Endodermal cell (in vitro differentiated cells): Measurements from ENCODE around the gene TBCE. TPM values are rescaled to one million over a fixed set of nuclear protein-coding genes. Genes with fewer than 3 reads are reported as not detected.

Experiments
- DNase-seq: peaks from one replicate; pipeline ENCODE4 v3.0.0-alpha.2; 2017
- H3K27ac ChIP-seq: 2 replicates; pipeline ENCODE4 v1.5.1; 2013; ENCODE audit warnings: mild to moderate bottlenecking, low read depth, low read length, moderate library complexity
- H3K27me3 ChIP-seq: 2 replicates; pipeline ENCODE4 v1.6.1; 2013; ENCODE audit warnings: mild to moderate bottlenecking, low read length, moderate library complexity; ENCODE audit not compliant: insufficient read depth, control insufficient read depth, poor library complexity, severe bottlenecking
- H3K36me3 ChIP-seq: 2 replicates; pipeline ENCODE4 v1.7.0; 2013; ENCODE audit warnings: mild to moderate bottlenecking, low read length, moderate library complexity; ENCODE audit not compliant: control insufficient read depth, insufficient read depth
- H3K4me1 ChIP-seq: one replicate; pipeline ENCODE4 v1.7.0; 2013; ENCODE audit warnings: low read length; ENCODE audit not compliant: control insufficient read depth, insufficient read depth
- H3K4me3 ChIP-seq: 2 replicates; pipeline ENCODE4 v1.5.1; 2013; ENCODE audit warnings: mild to moderate bottlenecking, low read length, moderate library complexity
- H3K9ac ChIP-seq: 2 replicates; pipeline ENCODE4 v1.6.1; 2013; ENCODE audit warnings: mild to moderate bottlenecking, low read length, moderate library complexity; ENCODE audit not compliant: poor library complexity, severe bottlenecking; ENCODE audit errors: extremely low read depth
- H3K9me3 ChIP-seq: 2 replicates; pipeline ENCODE4 v1.6.1; 2013; ENCODE audit warnings: mild to moderate bottlenecking, low read length, moderate library complexity; ENCODE audit not compliant: control insufficient read depth
- H3K27ac Mint-ChIP-seq: 2 replicates; pipeline ENCODE4 v1.8.0; 2020; ENCODE audit warnings: mixed read lengths
- H3K27me3 Mint-ChIP-seq: 2 replicates; pipeline ENCODE4 v1.8.0; 2021; ENCODE audit warnings: mild to moderate bottlenecking, mixed read lengths; ENCODE audit not compliant: insufficient read depth
- H3K36me3 Mint-ChIP-seq: 2 replicates; pipeline ENCODE4 v1.8.0; 2020; ENCODE audit warnings: low read depth, mixed read lengths
- H3K4me1 Mint-ChIP-seq: 2 replicates; pipeline ENCODE4 v1.8.0; 2020; ENCODE audit warnings: mixed read lengths
- H3K4me3 Mint-ChIP-seq: 2 replicates; pipeline ENCODE4 v1.8.0; 2020; ENCODE audit warnings: mild to moderate bottlenecking, moderate library complexity, mixed read lengths
- H3K9me3 Mint-ChIP-seq: 2 replicates; pipeline ENCODE4 v1.8.0; 2020; ENCODE audit warnings: mild to moderate bottlenecking, mixed read lengths
- WGBS, 2 experiments: methylation state at CpG; one replicate each; pipeline versions ENCODE4 v1.1.5 to v1.1.7; 2013; ENCODE audit warnings: missing lambda C conversion rate in 2 of 2, mixed read lengths in 1 of 2; ENCODE audit not compliant: insufficient coverage in 1 of 2, insufficient read length in 1 of 2; 5-methylcytosine and 5-hydroxymethylcytosine counted together
- total RNA-seq, 2 donors: library from RNA; stranded (reverse); fragmentation: NEBNext Ultra II Directional in 1 of 2; extraction: Animal tissue kit (Norgen Biotek cat#: 25700) in 1 of 2; gene quantifications; 2 replicates in 1 of 2; 3 replicates in 1 of 2; pipeline ENCODE4 v1.2.1, GENCODE V29; 2021
- TF ChIP-seq, protein P1 (sequence below): fragments of 200-600 bp; sonication (generic); conservative IDR thresholded peaks from 2 replicates; pipeline ENCODE4 v1.5.0; 2021; ENCODE audit warnings: antibody characterized with exemption, mild to moderate bottlenecking

Gene TBCE
- total RNA-seq, 2 donors from 2014 or later, result 31.8 to 33.3 TPM

DNA sequence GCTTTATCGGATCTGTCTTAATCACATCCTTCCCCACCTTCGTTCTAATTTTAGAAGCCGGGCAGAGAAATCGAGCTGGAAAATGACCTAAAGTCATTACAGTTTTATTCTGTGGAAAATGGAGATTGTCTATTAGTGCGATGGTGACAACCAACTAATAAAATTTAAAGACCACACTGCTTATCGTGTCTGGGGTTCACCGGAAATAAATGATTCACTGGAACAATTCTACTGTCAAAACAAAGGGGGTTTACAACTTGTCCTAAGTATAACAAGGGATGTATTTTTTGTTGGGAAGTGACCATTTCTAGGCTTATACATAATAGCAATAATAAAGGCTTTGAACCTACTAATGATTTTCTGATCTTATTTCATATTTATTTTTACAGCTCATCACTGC lies 81.4 kb downstream of the TBCE start:
- Mint-ChIP-seq H3K4me1 (peaks cover 2% of the 10 kb centered on the region), H3K4me3 (no peak overlapping the region), H3K27me3 (no peaks in the 10 kb centered on the region), H3K36me3 (peaks cover 69% of the 10 kb centered on the region), H3K9me3 (no peaks in the 10 kb centered on the region), H3K27ac (no peak overlapping the region)
- peaks cover 75% of the 10 kb centered on the region for H3K36me3 ChIP-seq
- no peak overlapping the region for H3K4me3 ChIP-seq
- WGBS, 2 experiments, result 94 to 96% methylated on average over 3 to 5 of the region's 7 CpGs
- no peaks in the 10 kb centered on the region for H3K9me3 ChIP-seq
- TF ChIP-seq, protein P1, sequence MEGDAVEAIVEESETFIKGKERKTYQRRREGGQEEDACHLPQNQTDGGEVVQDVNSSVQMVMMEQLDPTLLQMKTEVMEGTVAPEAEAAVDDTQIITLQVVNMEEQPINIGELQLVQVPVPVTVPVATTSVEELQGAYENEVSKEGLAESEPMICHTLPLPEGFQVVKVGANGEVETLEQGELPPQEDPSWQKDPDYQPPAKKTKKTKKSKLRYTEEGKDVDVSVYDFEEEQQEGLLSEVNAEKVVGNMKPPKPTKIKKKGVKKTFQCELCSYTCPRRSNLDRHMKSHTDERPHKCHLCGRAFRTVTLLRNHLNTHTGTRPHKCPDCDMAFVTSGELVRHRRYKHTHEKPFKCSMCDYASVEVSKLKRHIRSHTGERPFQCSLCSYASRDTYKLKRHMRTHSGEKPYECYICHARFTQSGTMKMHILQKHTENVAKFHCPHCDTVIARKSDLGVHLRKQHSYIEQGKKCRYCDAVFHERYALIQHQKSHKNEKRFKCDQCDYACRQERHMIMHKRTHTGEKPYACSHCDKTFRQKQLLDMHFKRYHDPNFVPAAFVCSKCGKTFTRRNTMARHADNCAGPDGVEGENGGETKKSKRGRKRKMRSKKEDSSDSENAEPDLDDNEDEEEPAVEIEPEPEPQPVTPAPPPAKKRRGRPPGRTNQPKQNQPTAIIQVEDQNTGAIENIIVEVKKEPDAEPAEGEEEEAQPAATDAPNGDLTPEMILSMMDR, result no peak
- H3K4me1 ChIP-seq, result no peaks in the 10 kb centered on the region
- H3K27ac ChIP-seq, result no peak overlapping the region
- no peak for DNase-seq
- no peaks in the 10 kb centered on the region for H3K27me3 ChIP-seq
- H3K9ac ChIP-seq, result no peak overlapping the region

DNA sequence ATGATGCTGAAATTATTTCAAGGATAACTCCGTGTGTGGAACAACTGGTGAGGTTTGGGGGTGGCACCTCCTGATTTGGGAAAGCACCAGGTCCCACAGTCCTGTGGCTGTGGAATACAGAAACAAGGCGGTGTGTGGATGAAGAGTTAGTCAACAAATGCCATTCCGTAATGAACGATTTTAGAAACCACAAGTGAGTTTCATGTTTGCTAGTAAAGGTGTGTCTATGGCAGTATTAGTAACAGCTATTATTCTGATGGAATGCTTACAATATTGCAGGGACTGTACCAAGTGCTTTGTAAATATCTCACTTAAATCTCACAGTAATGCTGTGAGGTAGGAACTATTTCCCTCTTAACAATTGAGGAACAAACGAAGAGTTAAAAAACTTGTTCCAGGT lies 83.2 kb downstream of the TBCE start:
- Mint-ChIP-seq H3K36me3 (peaks cover 67% of the 10 kb centered on the region), H3K4me3 (no peak overlapping the region), H3K27me3 (no peaks in the 10 kb centered on the region), H3K9me3 (no peaks in the 10 kb centered on the region), H3K27ac (peak overlapping the region; percentile 70), H3K4me1 (peaks cover 2% of the 10 kb centered on the region)
- no peak for DNase-seq
- Histone ChIP-seq H3K36me3 (peaks cover 62% of the 10 kb centered on the region), H3K27me3 (no peaks in the 10 kb centered on the region), H3K4me3 (no peak overlapping the region), H3K9me3 (no peaks in the 10 kb centered on the region), H3K4me1 (no peaks in the 10 kb centered on the region), H3K27ac (peak overlapping the region; percentile 26), H3K9ac (no peak overlapping the region)
- 92 to 96% methylated on average over 3 to 5 of the region's 5 CpGs for WGBS, 2 experiments
- TF ChIP-seq, protein P1, result no peak

DNA sequence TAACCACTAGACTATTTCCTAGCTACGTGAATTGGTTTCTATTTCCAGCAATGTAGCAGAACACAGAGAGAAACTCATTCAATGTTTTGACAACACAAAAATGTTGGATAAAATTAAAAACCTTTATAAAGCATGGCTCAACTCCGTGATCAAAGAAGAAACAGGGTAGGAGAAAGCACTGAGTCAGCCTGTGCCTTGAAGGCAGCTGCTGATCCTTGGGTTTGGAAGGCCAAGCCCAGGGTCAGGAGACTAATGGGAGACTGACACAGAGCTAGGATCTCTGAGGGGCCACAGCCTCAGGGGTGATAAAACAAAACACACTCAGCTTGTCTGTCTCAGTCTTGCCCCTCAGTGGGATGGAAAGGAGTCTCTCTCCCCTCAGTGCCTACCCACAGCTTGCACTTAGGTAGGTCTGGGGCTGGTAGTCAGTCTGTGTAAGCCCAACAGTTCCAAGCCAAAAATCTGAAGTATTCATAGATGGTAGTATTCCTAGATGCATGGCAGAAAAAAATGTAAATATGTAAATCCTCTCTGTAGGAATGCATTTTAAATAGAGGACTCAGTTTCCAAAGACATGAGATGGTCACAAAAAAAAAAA lies 83.8 kb downstream of the TBCE start:
- no peak overlapping the region for H3K9ac ChIP-seq
- no peaks in the 10 kb centered on the region for H3K9me3 ChIP-seq
- Mint-ChIP-seq H3K4me3 (no peak overlapping the region), H3K36me3 (peaks cover 65% of the 10 kb centered on the region), H3K27ac (peak overlapping the region; percentile 70), H3K9me3 (no peaks in the 10 kb centered on the region), H3K27me3 (no peaks in the 10 kb centered on the region), H3K4me1 (peaks cover 4% of the 10 kb centered on the region)
- H3K36me3 ChIP-seq, result peaks cover 56% of the 10 kb centered on the region
- no peak for DNase-seq
- 90 to 92% methylated on average over 2 of the region's 2 CpGs for WGBS, 2 experiments
- H3K27ac ChIP-seq, result peak overlapping the region; percentile 26
- H3K4me1 ChIP-seq, result no peaks in the 10 kb centered on the region
- TF ChIP-seq, protein P1, result no peak
- no peaks in the 10 kb centered on the region for H3K27me3 ChIP-seq
- no peak overlapping the region for H3K4me3 ChIP-seq
